ENCODE measurements around the gene PYGM.

DNA sequence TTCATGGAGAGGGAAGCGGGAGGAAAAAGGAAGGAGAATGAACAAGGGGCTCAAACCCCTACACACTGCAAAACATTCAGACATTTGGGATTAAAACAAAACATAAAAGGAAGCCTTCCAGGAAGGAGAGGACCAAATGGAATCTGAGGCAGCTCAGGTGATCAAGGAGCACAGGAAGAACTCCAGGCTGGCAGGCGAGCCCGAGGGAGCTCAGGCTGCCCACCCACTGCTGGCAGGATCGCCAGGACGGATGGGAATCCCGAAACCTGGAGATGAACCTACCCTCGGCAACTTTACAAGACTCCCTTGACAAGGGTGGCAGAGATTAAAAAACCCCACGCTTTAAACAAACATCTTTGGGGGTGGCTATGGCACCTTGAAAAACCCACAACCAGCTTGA lies 5.0 kb upstream of the PYGM start:
- TF ChIP-seq, protein P1, sequence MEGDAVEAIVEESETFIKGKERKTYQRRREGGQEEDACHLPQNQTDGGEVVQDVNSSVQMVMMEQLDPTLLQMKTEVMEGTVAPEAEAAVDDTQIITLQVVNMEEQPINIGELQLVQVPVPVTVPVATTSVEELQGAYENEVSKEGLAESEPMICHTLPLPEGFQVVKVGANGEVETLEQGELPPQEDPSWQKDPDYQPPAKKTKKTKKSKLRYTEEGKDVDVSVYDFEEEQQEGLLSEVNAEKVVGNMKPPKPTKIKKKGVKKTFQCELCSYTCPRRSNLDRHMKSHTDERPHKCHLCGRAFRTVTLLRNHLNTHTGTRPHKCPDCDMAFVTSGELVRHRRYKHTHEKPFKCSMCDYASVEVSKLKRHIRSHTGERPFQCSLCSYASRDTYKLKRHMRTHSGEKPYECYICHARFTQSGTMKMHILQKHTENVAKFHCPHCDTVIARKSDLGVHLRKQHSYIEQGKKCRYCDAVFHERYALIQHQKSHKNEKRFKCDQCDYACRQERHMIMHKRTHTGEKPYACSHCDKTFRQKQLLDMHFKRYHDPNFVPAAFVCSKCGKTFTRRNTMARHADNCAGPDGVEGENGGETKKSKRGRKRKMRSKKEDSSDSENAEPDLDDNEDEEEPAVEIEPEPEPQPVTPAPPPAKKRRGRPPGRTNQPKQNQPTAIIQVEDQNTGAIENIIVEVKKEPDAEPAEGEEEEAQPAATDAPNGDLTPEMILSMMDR (conservative IDR thresholded peaks at IDR 0.05), result no peak
- no peak for TF ChIP-seq EZH2 (IDR thresholded peaks at IDR 0.05; ENCODE audit: low read depth)
